Spleen (tissue), 7 donors: ENCODE measurements around the gene RASAL3.

Experiments
- POLR2A ChIP-seq, 3 donors: fragments of 450-650 bp; IDR thresholded peaks; one replicate each; pipeline ENCODE4 v1.5.1; 2017; ENCODE audit warnings: antibody characterized with exemption in 3 of 3, mild to moderate bottlenecking in 1 of 3
- POLR2AphosphoS5 ChIP-seq, 3 donors: sonication (generic); formaldehyde crosslinking; IDR thresholded peaks; one replicate each; pipeline ENCODE4 v1.5.1; 2017; ENCODE audit warnings: antibody characterized with exemption in 3 of 3
- TF ChIP-seq, protein P1 (sequence below), 11 experiments: fragments of 200-600 bp in 7 of 11; fragments of 450-650 bp in 4 of 11; sonication (generic) in 4 of 11; IDR thresholded peaks in 8 of 11; conservative IDR thresholded peaks in 3 of 11; 1 replicate in 7 of 11; 2 replicates in 4 of 11; pipeline versions ENCODE4 v1.4.0 to v1.8.0; 2016 to 2021; ENCODE audit warnings: antibody characterized with exemption in 11 of 11, inconsistent platforms in 4 of 11, mild to moderate bottlenecking in 1 of 11
- donor health status: DM: no; HTN: no; CAD: no; lungs with moderate emphysema.
- donor health status: DM: no; HTN: no; CAD: no.
- donor health status: DM: no; HTN: no; CAD: no.

DNA sequence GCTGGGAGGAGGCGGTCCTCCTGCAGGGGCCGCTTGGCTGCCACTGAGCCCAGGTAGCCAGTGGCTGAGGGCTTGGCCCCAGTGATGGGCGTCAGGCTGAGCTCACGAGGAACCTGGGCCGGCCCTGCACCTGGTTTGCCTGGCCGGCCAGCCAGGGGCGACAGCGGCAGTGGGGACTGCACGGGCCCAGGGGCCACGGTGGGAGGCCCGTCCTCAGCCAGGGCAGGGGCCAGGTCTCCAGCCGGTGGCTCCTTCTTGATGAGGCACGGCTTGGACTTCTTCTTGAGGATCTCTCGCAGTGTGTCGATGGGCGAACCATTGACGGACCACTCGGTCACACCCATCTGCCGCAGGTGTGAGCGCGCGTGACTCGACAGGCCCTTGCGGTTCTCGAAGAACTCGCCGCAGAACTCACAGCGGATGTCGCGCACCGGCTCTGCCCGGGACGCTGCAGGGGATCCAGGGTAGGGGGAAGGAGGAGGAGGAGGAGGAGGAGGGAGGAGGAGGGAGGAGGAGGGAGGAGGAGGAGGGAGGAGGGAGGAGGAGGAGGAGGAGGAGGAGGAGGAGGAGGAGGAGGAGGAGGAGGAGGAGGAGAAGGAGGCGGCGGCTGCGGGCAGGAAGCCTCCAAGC, 38.9 kb downstream of the RASAL3 start:
- TF ChIP-seq, protein P1, sequence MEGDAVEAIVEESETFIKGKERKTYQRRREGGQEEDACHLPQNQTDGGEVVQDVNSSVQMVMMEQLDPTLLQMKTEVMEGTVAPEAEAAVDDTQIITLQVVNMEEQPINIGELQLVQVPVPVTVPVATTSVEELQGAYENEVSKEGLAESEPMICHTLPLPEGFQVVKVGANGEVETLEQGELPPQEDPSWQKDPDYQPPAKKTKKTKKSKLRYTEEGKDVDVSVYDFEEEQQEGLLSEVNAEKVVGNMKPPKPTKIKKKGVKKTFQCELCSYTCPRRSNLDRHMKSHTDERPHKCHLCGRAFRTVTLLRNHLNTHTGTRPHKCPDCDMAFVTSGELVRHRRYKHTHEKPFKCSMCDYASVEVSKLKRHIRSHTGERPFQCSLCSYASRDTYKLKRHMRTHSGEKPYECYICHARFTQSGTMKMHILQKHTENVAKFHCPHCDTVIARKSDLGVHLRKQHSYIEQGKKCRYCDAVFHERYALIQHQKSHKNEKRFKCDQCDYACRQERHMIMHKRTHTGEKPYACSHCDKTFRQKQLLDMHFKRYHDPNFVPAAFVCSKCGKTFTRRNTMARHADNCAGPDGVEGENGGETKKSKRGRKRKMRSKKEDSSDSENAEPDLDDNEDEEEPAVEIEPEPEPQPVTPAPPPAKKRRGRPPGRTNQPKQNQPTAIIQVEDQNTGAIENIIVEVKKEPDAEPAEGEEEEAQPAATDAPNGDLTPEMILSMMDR (IDR thresholded peaks at IDR 0.05 in 8 of 11, conservative IDR thresholded peaks at IDR 0.05 in 3 of 11), result no peak
- TF ChIP-seq POLR2A (IDR thresholded peaks at IDR 0.05), result no peak
- TF ChIP-seq POLR2AphosphoS5 (IDR thresholded peaks at IDR 0.05), result no peak
